Endometrial microvascular endothelial cells (primary cell): ENCODE data around the gene STIP1. TPM values are rescaled to one million over a fixed set of nuclear protein-coding genes. Genes with fewer than 3 reads are reported as not detected.

Experiments
- in situ Hi-C: cut with HindIII; loops from 2 replicates; pipeline ENCODE4 v1.10.0; 2017; ENCODE audit warnings: low sequenced_read_pairs, low pct_unique_long_range_greater_than_20kb; ENCODE audit errors: inconsistent ontology term
- total RNA-seq: library from RNA; depleted of rRNA; stranded (reverse); fragments of >200 nt; gene quantifications from one replicate; pipeline ENCODE4 v1.2.3, GENCODE V29; 2015; ENCODE audit errors: inconsistent ontology term

STIP1 gene
- total RNA-seq, 1 donor from 2014 or later = 303 TPM

- in situ Hi-C loops = no loop called here
Measured at GRCh38 chr11:64230171-64230984, 44.4 kb downstream of the STIP1 start, which contains the start of gene DNAJC4. Gene DNAJC4 (plus strand): TSS chr11:64230548. CDS start chr11:64230855, 307 bp downstream.

GRCh38 chr11:64230985-64231365, 45.0 kb downstream of the STIP1 start:
- in situ Hi-C loops = no loop called here

GRCh38 chr11:64231546-64231945, 45.6 kb downstream of the STIP1 start:
- in situ Hi-C loops = no loop called here

GRCh38 chr11:64232182-64232966, 46.4 kb downstream of the STIP1 start:
- in situ Hi-C loops = no loop called here

GRCh38 chr11:64232967-64233315, 47.0 kb downstream of the STIP1 start:
- in situ Hi-C loops = no loop called here

GRCh38 chr11:64233913-64234586, 48.1 kb downstream of the STIP1 start, which contains the start of gene VEGFB:
Gene VEGFB (plus strand): TSS chr11:64234584. CDS start chr11:64234834, 250 bp downstream.
- in situ Hi-C loops = no loop called here

- in situ Hi-C loops = no loop called here
Measured at GRCh38 chr11:64234647-64235379, 48.8 kb downstream of the STIP1 start.

GRCh38 chr11:64235437-64236161, 49.6 kb downstream of the STIP1 start:
- in situ Hi-C loops = no loop called here

- in situ Hi-C loops = no loop called here
Measured at GRCh38 chr11:64237484-64237951, 51.5 kb downstream of the STIP1 start.

GRCh38 chr11:64238076-64238475, 52.1 kb downstream of the STIP1 start:
- in situ Hi-C loops = no loop called here

GRCh38 chr11:64238999-64239398, 53.0 kb downstream of the STIP1 start:
- in situ Hi-C loops = no loop called here

GRCh38 chr11:64239662-64240434, 53.9 kb downstream of the STIP1 start:
- in situ Hi-C loops = no loop called here

GRCh38 chr11:64240435-64241240, 54.7 kb downstream of the STIP1 start, which contains the start of gene FKBP2:
Gene FKBP2 (plus strand): TSS chr11:64241095. CDS start chr11:64242388, 1,293 bp downstream.
- in situ Hi-C loops = no loop called here

GRCh38 chr11:64241241-64241490, 55.2 kb downstream of the STIP1 start:
- in situ Hi-C loops = no loop called here

- in situ Hi-C loops = no loop called here
Measured at GRCh38 chr11:64241491-64242374, 55.8 kb downstream of the STIP1 start.
